Cardiac fibroblast (primary cell): ENCODE results near the gene TCF15.

ENCODE experiments used
- DNase-seq, 2 donors: peaks; one replicate each; pipeline versions ENCODE4 v3.0.0 to v3.0.0-alpha.2; 2010; ENCODE audit warnings: low read depth in 2 of 2
- H3K4me3 ChIP-seq, 2 donors: replicated peaks in 1 of 2; 1 replicate in 1 of 2; 2 replicates in 1 of 2; pipeline ENCODE4 v1.5.1; 2011; ENCODE audit warnings: low read depth in 2 of 2, low read length in 2 of 2, mild to moderate bottlenecking in 2 of 2, moderate library complexity in 1 of 2
- CTCF ChIP-seq: IDR thresholded peaks from one replicate; pipeline ENCODE4 v1.5.1; 2011; ENCODE audit warnings: low read depth, mild to moderate bottlenecking, low read length, inconsistent platforms

Gene TCF15

GRCh38 chr20:621125-621756, 11.1 kb upstream of the TCF15 start:
- TF ChIP-seq CTCF, result no peak
- H3K4me3 ChIP-seq, result no peak overlapping the region
- peak in 1 of 2 donors; percentile 54 for DNase-seq

GRCh38 chr20:620246-620645, 10.1 kb upstream of the TCF15 start:
- no peak overlapping the region for H3K4me3 ChIP-seq
- TF ChIP-seq CTCF, result no peak

DNA sequence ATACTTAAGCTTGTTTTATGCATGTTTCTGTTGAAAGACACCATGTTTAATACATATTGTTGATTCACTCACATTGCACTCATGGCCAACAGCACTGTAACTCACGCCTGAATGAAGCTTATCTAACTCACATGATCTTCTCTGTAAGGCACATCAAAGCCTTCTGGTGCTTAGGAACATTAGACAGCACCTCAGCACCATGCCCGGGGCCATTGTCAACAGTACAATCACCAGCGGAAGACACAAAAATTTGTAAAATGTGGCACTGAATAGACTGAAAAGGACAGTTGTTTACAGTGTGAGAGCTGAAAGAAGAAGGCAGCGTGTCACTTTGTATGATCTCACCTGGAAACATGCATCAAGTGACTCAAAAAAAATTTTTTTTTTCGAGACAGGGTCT, 8.9 kb upstream of the TCF15 start:
- no peak for TF ChIP-seq CTCF
- no peak overlapping the region for H3K4me3 ChIP-seq

More at GRCh38 chr20:620246-620645, 10.1 kb upstream of the TCF15 start:
- no peak for DNase-seq

DNA sequence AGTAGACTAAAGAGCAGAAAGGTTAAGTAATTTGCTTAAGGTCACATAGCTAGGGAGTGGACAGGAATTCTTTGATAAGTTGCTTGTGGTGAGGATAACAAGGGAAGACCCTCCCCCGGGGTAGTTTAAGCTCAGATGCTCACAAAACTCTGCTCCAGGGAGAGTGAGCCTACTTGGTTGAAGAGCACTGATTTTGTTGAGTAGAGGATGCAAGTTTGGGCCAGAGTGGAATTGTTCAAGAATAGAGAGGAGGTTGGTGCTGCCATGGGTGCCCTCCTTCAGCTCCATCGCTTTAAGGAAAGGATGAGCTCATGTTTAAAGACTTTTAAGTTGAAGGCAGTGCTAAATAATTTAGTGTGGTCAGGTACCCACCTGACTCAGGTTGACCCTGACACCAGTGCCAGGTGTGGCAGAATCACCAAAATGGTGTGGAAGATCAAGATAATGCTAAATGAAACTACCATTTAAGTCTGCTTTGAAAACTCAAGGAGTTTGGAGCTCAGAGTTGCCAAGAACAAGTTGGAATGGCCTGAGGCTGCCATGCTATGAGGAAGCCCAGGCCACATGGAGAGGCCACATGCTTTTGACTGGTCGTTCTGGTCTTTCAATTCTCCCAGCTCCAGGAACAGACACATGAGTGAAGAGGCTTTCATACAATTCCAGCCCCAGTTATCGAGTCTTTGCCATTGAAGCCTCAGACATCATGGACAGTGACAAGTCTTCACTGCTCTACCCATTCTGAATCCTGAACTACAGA, 8.0 kb upstream of the TCF15 start:
- no peak for DNase-seq
- no peak overlapping the region for H3K4me3 ChIP-seq
- TF ChIP-seq CTCF, result no peak

More for the DNA sequence above, 8.9 kb upstream of the TCF15 start:
- DNase-seq, result no peak

DNA sequence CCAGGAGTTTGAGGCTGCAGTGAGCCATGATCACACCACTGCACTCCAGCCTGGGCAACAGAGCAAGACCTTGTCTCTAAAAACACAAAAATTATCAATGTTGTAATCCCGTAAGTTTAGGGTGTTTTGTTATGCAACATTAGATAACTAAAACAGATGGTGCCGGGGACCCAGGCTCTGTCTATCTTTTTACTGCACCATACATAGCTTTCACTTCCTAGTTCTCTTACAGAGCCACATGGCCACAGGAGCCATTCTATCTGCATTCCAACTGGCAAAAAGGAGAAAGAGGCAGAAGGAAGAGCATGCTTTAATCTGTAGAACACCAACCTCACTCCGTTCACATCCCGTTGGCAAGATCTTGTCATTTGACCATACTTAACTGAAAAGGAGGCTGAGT, 5.4 kb upstream of the TCF15 start:
- TF ChIP-seq CTCF, result no peak
- no peak overlapping the region for H3K4me3 ChIP-seq
- DNase-seq, result no peak

GRCh38 chr20:611843-612185, 1.7 kb upstream of the TCF15 start:
- no peak for DNase-seq
- no peak overlapping the region for H3K4me3 ChIP-seq
- no peak for TF ChIP-seq CTCF
